HepG2 (cell line): ENCODE measurements around the gene MTIF2. TPM values are rescaled to one million over a fixed set of nuclear protein-coding genes. Genes with fewer than 3 reads are reported as not detected.

Experiments
- ATF2 ChIP-seq: sonication (generic); formaldehyde crosslinking; IDR thresholded peaks from 2 replicates; pipeline ENCODE4 v1.4.0; 2020; ENCODE audit warnings: missing genetic modification reagents
- CSRNP1 ChIP-seq: sonication (generic); formaldehyde crosslinking; IDR thresholded peaks from 2 replicates; pipeline ENCODE4 v1.8.1; 2023; ENCODE audit warnings: mild to moderate bottlenecking, missing genetic modification reagents
- ELF3 ChIP-seq: IDR thresholded peaks from 2 replicates; pipeline ENCODE4 v1.6.1; 2016; ENCODE audit warnings: missing genetic modification reagents, missing compliant biosample characterization
- FOXO1 ChIP-seq: sonication (generic); formaldehyde crosslinking; IDR thresholded peaks from 2 replicates; pipeline ENCODE4 v1.4.0; 2020; ENCODE audit warnings: missing genetic modification reagents
- IRF1 ChIP-seq: sonication (generic); formaldehyde crosslinking; IDR thresholded peaks from 2 replicates; pipeline ENCODE4 v1.4.0; 2020; ENCODE audit warnings: low read depth, mild to moderate bottlenecking, missing genetic modification reagents
- JDP2 ChIP-seq: sonication (generic); formaldehyde crosslinking; IDR thresholded peaks from 2 replicates; pipeline ENCODE4 v1.8.1; 2022; ENCODE audit warnings: missing genetic modification reagents, borderline replicate concordance
- MYPOP ChIP-seq: sonication (generic); formaldehyde crosslinking; IDR thresholded peaks from 2 replicates; pipeline ENCODE4 v1.8.1; 2023; ENCODE audit warnings: mild to moderate bottlenecking, moderate library complexity, missing genetic modification reagents
- PPARG ChIP-seq: conservative IDR thresholded peaks from 2 replicates; pipeline ENCODE4 v1.6.1; 2016; ENCODE audit warnings: missing biosample characterization, missing genetic modification reagents
- RAD51 ChIP-seq: fragments of 450-650 bp; IDR thresholded peaks from 2 replicates; pipeline ENCODE4 v1.6.1; 2016; ENCODE audit warnings: borderline replicate concordance
- ZBTB10 ChIP-seq: sonication (generic); formaldehyde crosslinking; IDR thresholded peaks from 2 replicates; pipeline ENCODE4 v1.4.0; 2020; ENCODE audit warnings: missing genetic modification reagents, borderline replicate concordance
- ZFP90 ChIP-seq: sonication (generic); formaldehyde crosslinking; IDR thresholded peaks from 2 replicates; pipeline ENCODE4 v1.8.0; 2022; ENCODE audit warnings: missing genetic modification reagents, mild to moderate bottlenecking, inconsistent platforms, borderline replicate concordance
- ZMAT5 ChIP-seq: sonication (generic); formaldehyde crosslinking; IDR thresholded peaks from 2 replicates; pipeline ENCODE4 v1.5.0; 2020; ENCODE audit warnings: mild to moderate bottlenecking, low read depth, missing genetic modification reagents, borderline replicate concordance
- ZNF230 ChIP-seq: sonication (generic); formaldehyde crosslinking; IDR thresholded peaks from 2 replicates; pipeline ENCODE4 v1.4.0; 2020; ENCODE audit warnings: mild to moderate bottlenecking, missing genetic modification reagents
- ZNF496 ChIP-seq: sonication (generic); formaldehyde crosslinking; IDR thresholded peaks from 2 replicates; pipeline ENCODE4 v1.8.1; 2023; ENCODE audit warnings: mild to moderate bottlenecking, moderate library complexity, missing genetic modification reagents; ENCODE audit not compliant: insufficient replicate concordance
- ZNF503 ChIP-seq: sonication (generic); formaldehyde crosslinking; IDR thresholded peaks from 2 replicates; pipeline ENCODE4 v1.4.0; 2020; ENCODE audit warnings: missing genetic modification reagents
- ZNF530 ChIP-seq: sonication (generic); formaldehyde crosslinking; IDR thresholded peaks from 2 replicates; pipeline ENCODE4 v1.5.0; 2020; ENCODE audit warnings: low read depth, mild to moderate bottlenecking, missing genetic modification reagents
- polyA plus RNA-seq, 8 experiments: library from polyadenylated mRNA; depleted of rRNA in 3 of 8; stranded (reverse) in 7 of 8; unstranded in 1 of 8; fragments of >200 nt; fragmentation: Illumina TruSeq in 4 of 8; extraction: Trizol in 4 of 8; gene quantifications; 2 replicates each; pipeline versions ENCODE4 v1.2.1 to v1.2.3, GENCODE V29; 2011 to 2016; ENCODE audit warnings: low read depth in 4 of 8, missing spikeins in 1 of 8, mixed read lengths in 1 of 8; ENCODE audit not compliant: insufficient read depth in 1 of 8
- total RNA-seq, 5 experiments: library from RNA; depleted of rRNA; stranded (reverse); fragments of >200 nt; fragmentation: Illumina TruSeq; extraction: Trizol; gene quantifications; 2 replicates each; pipeline ENCODE4 v1.2.3, GENCODE V29; 2016; ENCODE audit warnings: low read depth in 1 of 5

The MTIF2 gene
- total and polyA plus RNA-seq, 2 of the 13 experiments (the other 11 are each of a cell fraction or from before 2014, with no cell fraction given): 32.1 to 92.1 TPM

- TF ChIP-seq ZNF503 (0 out of 2 replicates have a peak, but pooled peaks have one; percentile 54), ZNF530 (CRISPR knock-in tag) (no peak), ELF3 (CRISPR knock-in tag) (peak; percentile 82; the same call in 1 of the 2 replicates), JDP2 (no peak; the same call in 1 of the 2 replicates), FOXO1 (CRISPR knock-in tag) (peak; percentile 55), PPARG (CRISPR knock-in tag) (peak; percentile 62; the same call in 1 of the 2 replicates), ZFP90 (CRISPR knock-in tag) (peak; percentile 91; the same call in 1 of the 2 replicates), ZMAT5 (CRISPR knock-in tag) (no peak), IRF1 (CRISPR knock-in tag) (no peak), RAD51 (no peak), ZNF230 (CRISPR knock-in tag) (no peak; the same call in 1 of the 2 replicates), ATF2 (CRISPR knock-in tag) (no peak), ZNF496 (no peak), MYPOP (CRISPR knock-in tag) (peak; percentile 78; the same call in 1 of the 2 replicates), ZBTB10 (0 out of 2 replicates have a peak, but pooled peaks have one; percentile 51), CSRNP1 (CRISPR knock-in tag) (peak; percentile 71; the same call in 1 of the 2 replicates)
These were observed 36.8 kb downstream of the MTIF2 start, which contains the start of the genes CLHC1 and RPS27A (continued) for GRCh38 chr2:55232084-55232862.
